HG03064 (cell line): ENCODE measurements around the gene SPO11.

Source experiments
- ATAC-seq: cut with Tn5 transposase; IDR thresholded peaks from one replicate; pipeline ENCODE4 v1.9.1; 2021; ENCODE audit warnings: low read depth; ENCODE audit not compliant: unreplicated experiment

The SPO11 gene

DNA sequence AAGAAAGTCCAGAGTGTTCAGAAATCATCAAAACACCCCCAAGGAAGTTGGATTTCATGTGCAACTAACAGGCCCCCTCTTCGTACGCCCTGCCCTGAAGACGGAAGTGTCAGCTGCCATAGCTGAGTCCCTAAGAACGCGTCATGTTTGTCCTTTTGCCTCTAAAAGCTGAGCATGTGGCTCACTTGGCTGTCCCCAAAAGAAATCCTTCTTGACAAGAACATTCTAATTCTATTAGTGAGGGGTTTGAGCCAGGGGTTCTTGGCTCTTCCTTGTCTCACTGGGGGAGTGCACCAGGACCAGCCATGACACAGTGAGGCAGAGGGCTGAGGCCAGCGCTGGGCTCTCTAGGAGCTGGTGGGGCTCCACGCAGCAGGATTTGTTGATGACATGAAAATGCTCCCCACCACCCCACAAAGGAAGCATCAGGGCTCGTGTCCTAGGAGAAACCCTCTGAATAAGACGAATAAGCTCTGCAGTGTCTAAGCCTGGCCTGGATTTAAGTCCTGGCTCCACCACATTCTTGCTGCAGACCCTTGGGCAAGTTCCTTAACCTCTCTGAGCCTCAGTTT is 20.0 kb upstream of the SPO11 start:
- no peak for ATAC-seq

GRCh38 chr20:57310821-57311514 is 18.6 kb upstream of the SPO11 start:
- no peak for ATAC-seq

- no peak for ATAC-seq
Observed at GRCh38 chr20:57312138-57312537, 17.5 kb upstream of the SPO11 start.

GRCh38 chr20:57313230-57313629 is 16.4 kb upstream of the SPO11 start:
- ATAC-seq, result no peak

- no peak for ATAC-seq
Observed at GRCh38 chr20:57313951-57314350, 15.7 kb upstream of the SPO11 start.

DNA sequence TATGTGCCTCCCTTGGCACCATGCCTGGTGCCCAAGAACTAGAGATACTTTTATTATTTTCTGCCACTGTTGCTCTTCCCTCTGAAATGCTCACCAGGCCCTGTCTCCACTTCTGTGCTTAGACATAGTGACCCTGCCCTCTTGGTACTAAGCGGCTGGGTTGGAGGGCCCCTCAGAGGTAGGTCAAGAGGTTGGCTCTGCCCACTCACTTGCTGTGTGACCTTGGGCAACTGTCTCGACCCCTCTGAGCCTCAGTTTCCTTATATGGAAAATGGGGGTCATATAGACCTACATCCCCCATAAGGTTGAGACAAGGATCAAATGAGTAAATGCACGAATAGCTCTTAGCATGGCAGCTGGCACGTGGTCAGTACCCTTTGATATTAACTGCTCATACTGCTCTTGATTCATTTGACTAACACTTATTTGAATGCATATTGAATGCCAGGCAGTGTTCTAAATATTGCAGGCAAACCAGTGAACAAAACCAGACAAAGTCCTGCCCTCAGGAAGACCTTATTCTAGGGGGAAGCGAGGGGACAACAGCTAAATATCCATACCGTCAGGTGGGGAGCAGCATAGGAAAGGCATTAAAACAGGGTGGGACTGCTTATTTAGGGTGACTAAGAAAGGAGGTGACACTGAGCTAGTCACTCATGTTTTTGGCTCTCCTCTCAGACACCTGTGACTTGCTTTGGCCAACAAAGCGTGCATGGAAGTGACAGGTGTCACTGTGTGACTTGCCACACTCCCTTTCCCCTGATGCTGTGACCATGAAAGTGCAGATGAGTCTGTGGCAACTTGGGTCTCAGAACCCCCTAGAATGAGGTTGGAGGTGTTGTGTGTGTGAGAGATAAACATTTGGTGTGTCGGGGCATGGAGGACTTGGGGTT is 14.3 kb upstream of the SPO11 start:
- ATAC-seq, result no peak

DNA sequence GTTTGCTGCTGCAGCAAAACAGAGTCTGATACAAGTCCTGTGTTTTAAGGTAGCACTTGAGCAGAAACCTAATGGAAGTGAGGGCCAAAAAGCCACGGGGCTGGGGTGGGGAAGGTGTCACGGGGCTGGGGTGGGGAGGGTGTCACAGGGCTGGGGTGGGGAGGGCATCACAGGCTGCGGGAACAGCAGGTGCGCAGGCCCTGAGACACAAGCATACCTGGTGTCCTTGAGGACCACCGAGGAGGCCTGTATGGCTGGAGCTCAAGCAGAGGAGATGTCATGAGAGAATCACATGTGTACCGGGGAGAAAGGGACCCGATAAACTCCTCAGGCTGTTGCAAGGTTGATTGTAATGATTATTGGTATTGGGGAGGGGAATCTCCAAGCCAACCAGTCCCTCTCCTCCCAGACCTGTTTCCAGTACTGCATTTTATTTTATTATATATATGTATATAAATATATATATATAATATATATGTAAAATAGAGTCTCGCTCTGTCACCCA is 13.6 kb upstream of the SPO11 start:
- ATAC-seq, result no peak

DNA sequence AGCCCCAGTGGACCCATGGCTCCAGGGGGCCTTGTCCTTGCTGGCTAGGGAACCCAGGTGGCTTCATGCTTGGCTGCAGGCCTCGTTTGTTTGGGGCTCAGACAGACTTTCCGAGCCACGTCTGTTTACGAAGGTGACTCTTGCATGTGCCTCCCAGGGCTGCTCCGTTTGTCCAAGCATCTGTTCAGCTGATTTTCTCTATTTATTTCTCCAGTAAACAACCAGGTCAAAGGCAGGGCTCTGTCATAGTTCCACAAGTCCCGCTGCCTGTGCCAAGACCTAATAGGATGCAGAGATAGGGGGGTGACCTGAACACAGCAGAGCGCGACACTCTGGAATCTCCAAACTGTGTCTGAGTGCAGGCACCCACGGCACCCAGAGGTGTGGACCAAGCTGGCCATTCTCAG is 12.8 kb upstream of the SPO11 start:
- ATAC-seq, result no peak

- no peak for ATAC-seq
Observed at GRCh38 chr20:57317316-57317788, 12.3 kb upstream of the SPO11 start.

DNA sequence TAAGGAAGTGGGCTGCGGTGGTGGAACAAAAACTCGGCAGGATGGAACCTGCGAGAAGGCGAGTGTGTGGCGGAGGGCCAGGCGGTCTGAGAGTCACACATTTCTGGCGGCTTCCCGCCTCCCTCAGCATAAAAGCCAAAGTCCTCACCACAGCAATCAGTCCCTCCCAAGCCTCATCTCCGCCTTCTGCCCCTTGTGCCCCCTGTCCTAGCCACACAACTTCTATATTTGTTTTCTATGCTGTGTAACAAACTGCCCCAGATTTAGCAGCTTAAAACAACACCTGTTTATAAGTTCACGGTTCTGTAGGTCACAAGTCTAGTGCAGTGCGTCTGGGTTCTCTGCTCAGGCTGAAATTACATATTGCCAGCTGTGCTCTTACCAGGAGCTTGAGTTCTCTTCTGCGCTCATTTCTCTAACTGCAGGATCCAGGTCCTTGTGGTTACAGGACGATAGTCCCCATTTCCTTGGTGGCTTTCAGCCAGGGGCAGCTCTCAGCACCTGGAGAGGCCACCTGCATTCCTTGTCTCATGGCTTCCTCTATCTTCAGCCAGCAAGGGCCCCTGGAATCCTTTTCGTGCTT is 11.7 kb upstream of the SPO11 start:
- ATAC-seq, result no peak

- ATAC-seq, result no peak
Observed at GRCh38 chr20:57319584-57319983, 10.0 kb upstream of the SPO11 start.

DNA sequence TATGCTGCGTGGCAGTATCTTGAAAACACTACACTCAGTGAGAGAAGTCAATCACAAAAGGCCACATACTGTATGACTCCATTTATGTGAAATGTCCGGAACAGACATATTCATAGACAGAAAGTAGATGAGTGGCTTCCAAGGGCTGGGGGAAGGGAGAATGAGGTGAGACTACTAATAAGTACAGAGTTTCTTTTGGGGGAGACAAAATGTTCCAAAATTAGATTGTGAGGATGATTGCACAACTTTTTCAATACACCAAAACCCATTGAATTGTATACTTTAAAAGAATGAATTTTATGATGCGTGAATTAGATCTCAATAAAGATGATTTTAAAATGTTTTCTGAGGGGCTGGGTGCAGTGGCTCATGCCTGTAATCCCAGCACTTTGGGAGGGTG is 9.2 kb upstream of the SPO11 start:
- ATAC-seq, result no peak

- ATAC-seq, result no peak
Observed at GRCh38 chr20:57321142-57321541, 8.5 kb upstream of the SPO11 start.

DNA sequence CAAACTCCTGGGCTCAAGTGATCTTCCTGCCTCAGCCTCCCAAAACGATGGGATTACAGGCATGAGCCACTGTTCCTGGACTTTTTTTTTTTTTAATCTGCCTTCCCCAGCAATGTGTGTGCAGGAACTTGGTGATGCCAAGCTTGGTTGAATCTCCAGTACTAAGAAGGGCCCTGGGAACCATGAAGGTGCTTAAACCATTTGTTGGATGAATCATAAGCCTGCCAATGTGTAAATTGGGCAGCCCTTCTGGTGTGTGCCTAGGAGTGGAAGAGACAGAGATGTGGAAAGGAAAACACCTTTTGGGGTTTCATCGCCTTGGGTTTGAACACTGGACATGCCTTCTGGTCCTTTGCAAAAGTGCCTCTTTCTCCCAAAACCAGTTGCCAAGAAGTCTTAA is 7.1 kb upstream of the SPO11 start:
- no peak for ATAC-seq

GRCh38 chr20:57323034-57323433 is 6.6 kb upstream of the SPO11 start:
- no peak for ATAC-seq

- no peak for ATAC-seq
Observed at GRCh38 chr20:57325632-57326356, 3.8 kb upstream of the SPO11 start.

GRCh38 chr20:57326667-57327455 is 2.7 kb upstream of the SPO11 start:
- no peak for ATAC-seq

DNA sequence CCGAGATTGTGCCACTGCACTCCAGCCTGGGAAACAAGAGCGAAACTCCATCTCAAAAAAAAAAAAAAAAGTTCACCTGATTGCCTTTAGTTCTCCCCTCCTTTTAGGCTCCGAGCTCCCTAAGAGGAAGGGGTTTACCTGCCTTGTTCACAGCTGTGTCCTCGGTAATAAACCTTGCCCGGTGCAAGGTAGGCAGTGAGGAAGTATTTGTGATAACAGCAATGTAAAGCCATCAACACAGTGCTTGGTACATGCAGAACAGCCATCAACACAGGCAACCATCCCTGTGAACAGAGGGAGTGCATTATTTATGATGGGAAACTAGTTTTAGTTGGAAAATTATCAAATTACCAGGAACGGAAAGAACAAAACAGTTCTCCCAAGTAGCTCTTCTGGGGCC is 1.8 kb upstream of the SPO11 start:
- ATAC-seq, result no peak

- ATAC-seq, result no peak
Observed at GRCh38 chr20:57330998-57331397, 1.4 kb downstream of the SPO11 start.
